ENCODE results near the gene GATAD2A. TPM values are rescaled to one million over a fixed set of nuclear protein-coding genes. Genes with fewer than 3 reads are reported as not detected.

GATAD2A gene
- total RNA-seq, 4 donors from 2014 or later: 17.7 to 51.4 (median 40.1) TPM

DNA sequence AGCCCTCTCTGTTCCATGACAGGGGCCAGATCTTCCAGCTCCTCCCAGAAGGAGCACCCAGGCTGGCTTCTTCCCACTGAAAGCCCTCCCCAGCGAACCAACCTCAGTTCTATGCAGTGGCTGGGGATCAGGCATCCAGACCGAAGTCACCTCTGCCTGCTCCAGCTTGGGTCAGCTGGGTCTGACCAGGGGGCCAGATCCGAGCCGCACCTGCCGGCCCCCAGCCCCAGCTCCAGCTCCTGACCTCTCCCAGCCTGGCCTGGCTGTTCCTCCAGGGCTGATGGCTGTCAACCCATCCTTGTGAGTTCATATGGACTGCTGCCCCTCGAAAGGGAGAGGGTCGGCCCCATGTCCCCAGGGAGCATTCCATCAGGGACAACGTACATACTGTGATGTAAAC is 101.9 kb downstream of the GATAD2A start:
- DNase-seq: no peak
- intact Hi-C loops (cut with DNase I; ENCODE audit: low total_unique reads): no loop called here
- no peaks in the 10 kb centered on the region for H3K4me1 ChIP-seq
- H3K4me3 ChIP-seq: no peak overlapping the region
- in situ Hi-C loops (cut with MboI; ENCODE audit: low sequenced_read_pairs in 4 of 4): no loop called here
- no peak for ATAC-seq
- H3K27me3 ChIP-seq: no peaks in the 10 kb centered on the region
- no peak overlapping the region for H3K27ac ChIP-seq
- TF ChIP-seq CTCF (IDR thresholded peaks at IDR 0.05 in 4 of 5, conservative IDR thresholded peaks at IDR 0.05 in 1 of 5): no peak
- no peak for TF ChIP-seq POLR2A (IDR thresholded peaks at IDR 0.05)
- peaks cover 0 to 50% of the 10 kb centered on the region in 2 donors for H3K36me3 ChIP-seq
- H3K9me3 ChIP-seq: no peaks in the 10 kb centered on the region

GRCh38 chr19:19508217-19508616 is 102.7 kb downstream of the GATAD2A start:
- no peaks in the 10 kb centered on the region for H3K9me3 ChIP-seq
- intact Hi-C loops (cut with DNase I; ENCODE audit: low total_unique reads) (no loop called here), in situ Hi-C loops (cut with MboI; ENCODE audit: low sequenced_read_pairs in 4 of 4) (no loop called here)
- no peaks in the 10 kb centered on the region for H3K4me1 ChIP-seq
- H3K27ac ChIP-seq: no peak overlapping the region
- H3K36me3 ChIP-seq: peaks cover 0 to 41% of the 10 kb centered on the region in 2 donors
- TF ChIP-seq POLR2A (IDR thresholded peaks at IDR 0.05) (no peak), CTCF (IDR thresholded peaks at IDR 0.05 in 4 of 5, conservative IDR thresholded peaks at IDR 0.05 in 1 of 5) (no peak)
- ATAC-seq (no peak), DNase-seq (no peak)
- H3K27me3 ChIP-seq: no peaks in the 10 kb centered on the region
- H3K4me3 ChIP-seq: no peak overlapping the region

- ATAC-seq: no peak
- Histone ChIP-seq H3K9me3 (no peaks in the 10 kb centered on the region), H3K27ac (no peak overlapping the region), H3K36me3 (peaks cover 0 to 22% of the 10 kb centered on the region in 2 donors), H3K27me3 (no peaks in the 10 kb centered on the region), H3K4me3 (no peak overlapping the region), H3K4me1 (peaks cover 1 to 12% of the 10 kb centered on the region in 2 donors)
- intact Hi-C loops (cut with DNase I; ENCODE audit: low total_unique reads): no loop called here
- TF ChIP-seq POLR2A (IDR thresholded peaks at IDR 0.05): no peak
- no peak for DNase-seq
- in situ Hi-C loops (cut with MboI; ENCODE audit: low sequenced_read_pairs in 4 of 4): no loop called here
Measured at GRCh38 chr19:19510432-19510831, 105.0 kb downstream of the GATAD2A start.

DNA sequence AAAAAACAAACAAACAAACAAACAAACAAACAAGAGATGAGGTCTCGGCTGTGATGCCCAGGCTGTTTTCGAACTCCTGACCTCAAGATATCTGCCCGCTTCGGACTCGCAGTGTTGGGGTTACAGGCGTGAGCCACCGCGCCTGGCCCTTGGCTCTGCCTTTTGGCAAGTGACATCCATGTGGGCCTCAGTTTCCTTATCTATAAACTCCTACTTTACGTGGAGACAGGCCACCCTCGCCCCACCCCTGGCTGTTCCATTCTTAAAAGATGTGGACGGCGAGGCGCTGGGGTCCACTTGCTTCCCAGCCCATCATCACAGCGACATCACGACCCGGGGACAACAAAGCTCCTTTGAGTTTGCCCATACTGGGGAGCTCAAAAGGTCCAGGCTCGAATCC is 108.2 kb downstream of the GATAD2A start:
- no peaks in the 10 kb centered on the region for H3K27me3 ChIP-seq
- in situ Hi-C loops (cut with MboI; ENCODE audit: low sequenced_read_pairs in 4 of 4) (no loop called here), intact Hi-C loops (cut with DNase I; ENCODE audit: low total_unique reads) (no loop called here)
- no peaks in the 10 kb centered on the region for H3K36me3 ChIP-seq
- no peak overlapping the region for H3K27ac ChIP-seq
- H3K9me3 ChIP-seq: no peaks in the 10 kb centered on the region
- TF ChIP-seq POLR2A (IDR thresholded peaks at IDR 0.05) (no peak), CTCF (IDR thresholded peaks at IDR 0.05 in 4 of 5, conservative IDR thresholded peaks at IDR 0.05 in 1 of 5) (no peak)
- DNase-seq (no peak), ATAC-seq (no peak)
- peak overlapping the region in 2 of 4 donors; percentile 28 to 29 for H3K4me3 ChIP-seq
- peaks cover 20 to 25% of the 10 kb centered on the region in 2 donors for H3K4me1 ChIP-seq

GRCh38 chr19:19514215-19514657 is 108.8 kb downstream of the GATAD2A start:
- DNase-seq (peak; percentile 38 to 48), ATAC-seq (no peak)
- H3K27ac ChIP-seq: no peak overlapping the region
- no peaks in the 10 kb centered on the region for H3K9me3 ChIP-seq
- H3K27me3 ChIP-seq: no peaks in the 10 kb centered on the region
- intact Hi-C loops (cut with DNase I; ENCODE audit: low total_unique reads) (no loop called here), in situ Hi-C loops (cut with MboI; ENCODE audit: low sequenced_read_pairs in 4 of 4) (no loop called here)
- TF ChIP-seq POLR2A (IDR thresholded peaks at IDR 0.05): no peak
- TF ChIP-seq CTCF (IDR thresholded peaks at IDR 0.05 in 4 of 5, conservative IDR thresholded peaks at IDR 0.05 in 1 of 5): no peak
- H3K36me3 ChIP-seq: no peaks in the 10 kb centered on the region
- peaks cover 20 to 29% of the 10 kb centered on the region in 2 donors for H3K4me1 ChIP-seq
- H3K4me3 ChIP-seq: peak overlapping the region; percentile 28 to 46 (median 32)
